Hepatocyte (in vitro differentiated cells): ENCODE measurements around the gene OPCML. TPM values are rescaled to one million over a fixed set of nuclear protein-coding genes. Genes with fewer than 3 reads are reported as not detected.

Source experiments
- DNase-seq: peaks from one replicate; pipeline ENCODE4 v3.0.0-alpha.2; 2016; ENCODE audit warnings: low spot score
- H2AFZ ChIP-seq: fragments of 200-600 bp; sonication (generic); 2 replicates; pipeline ENCODE4 v1.6.0; 2016; ENCODE audit warnings: antibody characterized with exemption, mild to moderate bottlenecking
- H3K27ac ChIP-seq: fragments of 200-600 bp; sonication (generic); 2 replicates; pipeline ENCODE4 v1.5.1; 2016; ENCODE audit warnings: mild to moderate bottlenecking
- H3K27me3 ChIP-seq: fragments of 200-600 bp; sonication (generic); 2 replicates; pipeline ENCODE4 v1.6.1; 2016
- H3K36me3 ChIP-seq: fragments of 200-600 bp; sonication (generic); replicated peaks from 2 replicates; pipeline ENCODE4 v1.5.1; 2016; ENCODE audit warnings: low read depth; ENCODE audit not compliant: insufficient read depth
- H3K4me1 ChIP-seq: fragments of 200-600 bp; sonication (generic); 2 replicates; pipeline ENCODE4 v1.5.1; 2016; ENCODE audit warnings: mild to moderate bottlenecking, moderate library complexity; ENCODE audit not compliant: insufficient read depth
- H3K4me2 ChIP-seq: fragments of 200-600 bp; sonication (generic); 2 replicates; pipeline ENCODE4 v1.6.0; 2016
- H3K4me3 ChIP-seq: fragments of 200-600 bp; sonication (generic); 2 replicates; pipeline ENCODE4 v1.5.1; 2016; ENCODE audit warnings: mild to moderate bottlenecking
- H3K79me2 ChIP-seq: fragments of 200-600 bp; sonication (generic); 2 replicates; pipeline ENCODE4 v1.6.0; 2017; ENCODE audit warnings: mild to moderate bottlenecking
- H3K9me2 ChIP-seq: fragments of 200-600 bp; sonication (generic); replicated peaks from 2 replicates; pipeline ENCODE4 v1.6.0; 2017; ENCODE audit warnings: mild to moderate bottlenecking; ENCODE audit not compliant: insufficient read depth
- H3K9me3 ChIP-seq: fragments of 200-600 bp; sonication (generic); 2 replicates; pipeline ENCODE4 v1.5.1; 2016; ENCODE audit warnings: low read depth, mild to moderate bottlenecking
- H4K20me1 ChIP-seq: fragments of 200-600 bp; sonication (generic); 2 replicates; pipeline ENCODE4 v1.6.0; 2016; ENCODE audit warnings: mild to moderate bottlenecking; ENCODE audit not compliant: insufficient read depth, poor library complexity, severe bottlenecking
- CTCF ChIP-seq: fragments of 200-600 bp; sonication (generic); IDR thresholded peaks from 2 replicates; pipeline ENCODE4 v1.5.1; 2016; ENCODE audit warnings: antibody characterized with exemption, mild to moderate bottlenecking; ENCODE audit not compliant: poor library complexity
- EZH2 ChIP-seq: fragments of 200-600 bp; sonication (generic); IDR thresholded peaks from 2 replicates; pipeline ENCODE4 v1.6.1; 2016; ENCODE audit warnings: antibody characterized with exemption, mild to moderate bottlenecking, borderline replicate concordance
- EZH2phosphoT487 ChIP-seq: fragments of 200-600 bp; sonication (generic); IDR thresholded peaks from one replicate; pipeline ENCODE4 v1.6.1; 2018; ENCODE audit warnings: antibody characterized with exemption, mild to moderate bottlenecking, low read depth, moderate library complexity; ENCODE audit not compliant: unreplicated experiment, severe bottlenecking
- WGBS: methylation state at CpG from one replicate; pipeline ENCODE4 v1.1.6; 2016; ENCODE audit warnings: low lambda C conversion rate; ENCODE audit errors: missing lambda C conversion rate; 5-methylcytosine and 5-hydroxymethylcytosine counted together
- polyA plus RNA-seq: library from polyadenylated mRNA; unstranded; fragments of >200 nt; fragmentation: Nextera tagmentation; extraction: Ambion mirVana; gene quantifications from 2 replicates; pipeline ENCODE4 v1.2.1, GENCODE V29; 2016
- total RNA-seq: library from RNA; depleted of rRNA; stranded (reverse); fragments of >200 nt; gene quantifications from 2 replicates; pipeline ENCODE4 v1.2.3, GENCODE V29; 2014

Gene OPCML
- total and polyA plus RNA-seq, 2 experiments from 2014 or later, result 0.37 to 0.98 TPM

GRCh38 chr11:133034929-133035328 lies 497.4 kb downstream of the OPCML start:
- Histone ChIP-seq H3K27ac (no peak overlapping the region), H3K9me3 (no peaks in the 10 kb centered on the region), H3K36me3 (no peaks in the 10 kb centered on the region), H3K4me1 (no peaks in the 10 kb centered on the region), H3K4me3 (no peak overlapping the region), H3K9me2 (no peaks in the 10 kb centered on the region), H2AFZ (no peak overlapping the region), H3K79me2 (no peaks in the 10 kb centered on the region), H4K20me1 (no peaks in the 10 kb centered on the region), H3K27me3 (peaks cover 6% of the 10 kb centered on the region), H3K4me2 (no peak overlapping the region)
- no peak for DNase-seq
- WGBS, result 84% methylated on average over 7 of the region's 7 CpGs
- TF ChIP-seq EZH2 (no peak), EZH2phosphoT487 (no peak), CTCF (no peak)

- TF ChIP-seq EZH2 (no peak), CTCF (no peak), EZH2phosphoT487 (no peak)
- H2AFZ ChIP-seq, result no peak overlapping the region
- WGBS, result 58% methylated on average over 5 of the region's 5 CpGs
Observed at GRCh38 chr11:133029107-133029506, 503.2 kb downstream of the OPCML start.

DNA sequence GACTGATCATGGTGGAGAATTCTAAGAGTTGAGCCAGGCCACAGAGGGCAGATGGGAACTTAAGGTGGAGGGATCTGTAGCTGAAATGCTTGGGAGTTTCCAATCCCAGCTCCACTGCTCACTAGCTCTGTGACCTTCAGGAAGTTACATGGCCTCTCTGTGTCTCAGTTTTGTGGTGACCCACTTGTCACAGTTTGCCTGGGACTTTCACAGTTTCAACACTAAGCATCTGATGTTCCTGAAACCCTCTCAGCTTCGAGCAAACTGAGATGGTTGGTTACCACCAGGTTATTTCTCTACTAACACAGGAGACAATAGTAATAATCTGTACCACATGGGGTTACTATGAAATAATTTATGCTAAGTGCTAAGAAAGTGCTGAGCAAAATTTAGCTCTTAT lies 505.3 kb downstream of the OPCML start:
- 88% methylated on average over 1 of the region's 1 CpG for WGBS
- H2AFZ ChIP-seq, result no peak overlapping the region

More at GRCh38 chr11:133029107-133029506, 503.2 kb downstream of the OPCML start:
- Histone ChIP-seq H3K79me2 (no peaks in the 10 kb centered on the region), H3K9me2 (no peaks in the 10 kb centered on the region), H3K36me3 (no peaks in the 10 kb centered on the region), H3K27me3 (no peaks in the 10 kb centered on the region), H3K9me3 (no peaks in the 10 kb centered on the region), H3K4me2 (no peak overlapping the region), H3K4me1 (no peaks in the 10 kb centered on the region), H4K20me1 (no peaks in the 10 kb centered on the region), H3K4me3 (no peak overlapping the region), H3K27ac (no peak overlapping the region)
- no peak for DNase-seq

GRCh38 chr11:133024301-133024700 lies 508.0 kb downstream of the OPCML start:
- no peaks in the 10 kb centered on the region for H3K9me3 ChIP-seq
- no peaks in the 10 kb centered on the region for H3K4me1 ChIP-seq

More for the DNA sequence above, 505.3 kb downstream of the OPCML start:
- no peak for TF ChIP-seq EZH2phosphoT487
- TF ChIP-seq EZH2, result no peak
- no peak overlapping the region for H3K4me2 ChIP-seq
- no peaks in the 10 kb centered on the region for H3K36me3 ChIP-seq
- no peak overlapping the region for H3K27ac ChIP-seq
- no peak overlapping the region for H3K4me3 ChIP-seq
- DNase-seq, result no peak
- H3K79me2 ChIP-seq, result no peaks in the 10 kb centered on the region
- no peaks in the 10 kb centered on the region for H3K9me2 ChIP-seq
- H4K20me1 ChIP-seq, result no peaks in the 10 kb centered on the region
- peaks cover 3% of the 10 kb centered on the region for H3K27me3 ChIP-seq
- H3K9me3 ChIP-seq, result no peaks in the 10 kb centered on the region
- H3K4me1 ChIP-seq, result no peaks in the 10 kb centered on the region

More at GRCh38 chr11:133024301-133024700, 508.0 kb downstream of the OPCML start:
- Histone ChIP-seq H3K27ac (no peak overlapping the region), H3K4me3 (no peak overlapping the region), H4K20me1 (no peaks in the 10 kb centered on the region), H2AFZ (no peak overlapping the region), H3K36me3 (no peaks in the 10 kb centered on the region), H3K27me3 (peaks cover 24% of the 10 kb centered on the region), H3K9me2 (no peaks in the 10 kb centered on the region), H3K79me2 (no peaks in the 10 kb centered on the region), H3K4me2 (no peak overlapping the region)
- TF ChIP-seq EZH2phosphoT487 (no peak), CTCF (no peak), EZH2 (no peak)
- DNase-seq, result no peak
- 79% methylated on average over 5 of the region's 5 CpGs for WGBS
